ENCODE results near the gene IPO11. TPM values are rescaled to one million over a fixed set of nuclear protein-coding genes. Genes with fewer than 3 reads are reported as not detected.

IPO11 gene
- total and polyA plus RNA-seq, 2 of the 4 experiments (the other 2 are of a cell fraction) = 12.6 to 40.0 TPM

GRCh38 chr5:62585306-62585705 lies 172.7 kb downstream of the IPO11 start:
- Histone ChIP-seq H2BK5ac (ENCODE audit: low read depth, low read length, poor library complexity, severe bottlenecking) (no peak overlapping the region), H4K20me1 (ENCODE audit: insufficient read depth, low read length) (no peaks in the 10 kb centered on the region), H3K23ac (ENCODE audit: low read depth, low read length) (no peak overlapping the region), H2AK9ac (replicated peaks; ENCODE audit: low read depth, low read length, poor library complexity) (no peak overlapping the region), H4K8ac (ENCODE audit: low read depth in 2 of 2, low read length in 2 of 2) (no peak overlapping the region), H4K91ac (ENCODE audit: insufficient read depth, low read depth, low read length) (no peak overlapping the region), H2BK20ac (ENCODE audit: low read depth, low read length) (no peak overlapping the region), H3K56ac (ENCODE audit: extremely low read depth, insufficient read depth, low read length) (no peak overlapping the region), H3K4me3 (ENCODE audit: insufficient read depth, low read depth, low read length) (no peak overlapping the region), H2BK15ac (ENCODE audit: low read depth, low read length) (no peak overlapping the region), H3K14ac (replicated peaks; ENCODE audit: low read depth, low read length) (no peak overlapping the region), H3K9ac (ENCODE audit: low read depth, low read length) (no peak overlapping the region), H3K79me1 (ENCODE audit: low read depth in 1 of 2, low read length in 2 of 2) (no peaks in the 10 kb centered on the region; a peak in 1 of 4 replicates), H3K18ac (ENCODE audit: low read depth, low read length) (no peak overlapping the region), H3K9me3 (ENCODE audit: control insufficient read depth, insufficient read depth, low read length) (no peaks in the 10 kb centered on the region), H3K27me3 (ENCODE audit: control insufficient read depth, insufficient read depth, low read length) (no peaks in the 10 kb centered on the region), H3K27ac (ENCODE audit: insufficient read depth, low read length) (no peak overlapping the region), H3K36me3 (ENCODE audit: control insufficient read depth, insufficient read depth, low read length) (0 out of 2 replicates have a peak, but pooled peaks cover 1% of the 10 kb centered on the region), H2BK120ac (ENCODE audit: low read depth, low read length) (no peak overlapping the region), H2AK5ac (ENCODE audit: low read depth, low read length) (no peak overlapping the region), H3K4me2 (ENCODE audit: low read depth, low read length) (no peak overlapping the region), H3K4me1 (ENCODE audit: control insufficient read depth, insufficient read depth, low read length) (no peaks in the 10 kb centered on the region), H3K9me1 (ENCODE audit: insufficient read depth, low read length) (peaks cover 5% of the 10 kb centered on the region; the same call in 1 of the 2 replicates), H4K5ac (ENCODE audit: low read depth, low read length) (no peak overlapping the region), H3K4ac (ENCODE audit: low read depth, low read length) (no peak overlapping the region), H2AFZ (replicated peaks; ENCODE audit: low read length, poor library complexity) (no peak overlapping the region)
- no TSS peak for BruUV-seq (replicated peaks)
- ChIA-PET CTCF (no interaction called here), POLR2A (ENCODE audit: unreplicated experiment) (no interaction called here)
- ATAC-seq (ENCODE audit: low read depth) (no peak), DNase-seq (no peak)
- in situ Hi-C loops (cut with MboI; ENCODE audit: low sequenced_read_pairs) = no loop called here
- no peak for TF ChIP-seq CEBPB (IDR thresholded peaks at IDR 0.05; ENCODE audit: low read depth, low read length)
- intact Hi-C loops (cut with micrococcal nuclease) = no loop called here
- no CpG with 5 or more reads among the region's 2 CpGs for WGBS, 2 experiments (ENCODE audit: extremely low coverage in 2 of 2, insufficient read length in 1 of 2)
- dilution Hi-C loops (cut with HindIII; ENCODE audit: low sequenced_read_pairs, unreplicated experiment) = no loop called here

Data from IMR-90 (cell line).